Measurements from ENCODE around the gene DCLRE1C. TPM values are rescaled to one million over a fixed set of nuclear protein-coding genes. Genes with fewer than 3 reads are reported as not detected.

Gene DCLRE1C
- total RNA-seq, 2 donors from 2014 or later: 11.5 to 20.8 TPM

GRCh38 chr10:14859043-14859442, 94.9 kb downstream of the DCLRE1C start:
- TF ChIP-seq POLR2A (IDR thresholded peaks at IDR 0.05) (no peak), POLR2AphosphoS5 (IDR thresholded peaks at IDR 0.05) (no peak)
- TF ChIP-seq, protein P1, sequence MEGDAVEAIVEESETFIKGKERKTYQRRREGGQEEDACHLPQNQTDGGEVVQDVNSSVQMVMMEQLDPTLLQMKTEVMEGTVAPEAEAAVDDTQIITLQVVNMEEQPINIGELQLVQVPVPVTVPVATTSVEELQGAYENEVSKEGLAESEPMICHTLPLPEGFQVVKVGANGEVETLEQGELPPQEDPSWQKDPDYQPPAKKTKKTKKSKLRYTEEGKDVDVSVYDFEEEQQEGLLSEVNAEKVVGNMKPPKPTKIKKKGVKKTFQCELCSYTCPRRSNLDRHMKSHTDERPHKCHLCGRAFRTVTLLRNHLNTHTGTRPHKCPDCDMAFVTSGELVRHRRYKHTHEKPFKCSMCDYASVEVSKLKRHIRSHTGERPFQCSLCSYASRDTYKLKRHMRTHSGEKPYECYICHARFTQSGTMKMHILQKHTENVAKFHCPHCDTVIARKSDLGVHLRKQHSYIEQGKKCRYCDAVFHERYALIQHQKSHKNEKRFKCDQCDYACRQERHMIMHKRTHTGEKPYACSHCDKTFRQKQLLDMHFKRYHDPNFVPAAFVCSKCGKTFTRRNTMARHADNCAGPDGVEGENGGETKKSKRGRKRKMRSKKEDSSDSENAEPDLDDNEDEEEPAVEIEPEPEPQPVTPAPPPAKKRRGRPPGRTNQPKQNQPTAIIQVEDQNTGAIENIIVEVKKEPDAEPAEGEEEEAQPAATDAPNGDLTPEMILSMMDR (IDR thresholded peaks at IDR 0.05): no peak
- Histone ChIP-seq H3K27me3 (replicated peaks; ENCODE audit: insufficient read depth) (no peaks in the 10 kb centered on the region), H3K27ac (no peak overlapping the region), H3K36me3 (no peaks in the 10 kb centered on the region), H3K4me1 (replicated peaks) (no peaks in the 10 kb centered on the region), H3K9me3 (no peaks in the 10 kb centered on the region), H3K4me3 (no peak overlapping the region)
- DNase-seq (ENCODE audit: low spot score): no peak
- 84% methylated on average over 5 of the region's 5 CpGs for WGBS
- intact Hi-C loops (cut with DNase I): no loop called here

GRCh38 chr10:14858338-14858960, 95.4 kb downstream of the DCLRE1C start:
- H3K4me3 ChIP-seq: no peak overlapping the region
- H3K27me3 ChIP-seq (replicated peaks; ENCODE audit: insufficient read depth): no peaks in the 10 kb centered on the region
- TF ChIP-seq POLR2A (IDR thresholded peaks at IDR 0.05) (no peak), POLR2AphosphoS5 (IDR thresholded peaks at IDR 0.05) (no peak)
- TF ChIP-seq, protein P1 (IDR thresholded peaks at IDR 0.05): no peak
- WGBS: 91% methylated on average over 6 of the region's 6 CpGs
- H3K9me3 ChIP-seq: no peaks in the 10 kb centered on the region
- no peaks in the 10 kb centered on the region for H3K4me1 ChIP-seq (replicated peaks)
- DNase-seq (ENCODE audit: low spot score): no peak
- H3K27ac ChIP-seq: no peak overlapping the region
- no peaks in the 10 kb centered on the region for H3K36me3 ChIP-seq
- intact Hi-C loops (cut with DNase I): no loop called here

DNA sequence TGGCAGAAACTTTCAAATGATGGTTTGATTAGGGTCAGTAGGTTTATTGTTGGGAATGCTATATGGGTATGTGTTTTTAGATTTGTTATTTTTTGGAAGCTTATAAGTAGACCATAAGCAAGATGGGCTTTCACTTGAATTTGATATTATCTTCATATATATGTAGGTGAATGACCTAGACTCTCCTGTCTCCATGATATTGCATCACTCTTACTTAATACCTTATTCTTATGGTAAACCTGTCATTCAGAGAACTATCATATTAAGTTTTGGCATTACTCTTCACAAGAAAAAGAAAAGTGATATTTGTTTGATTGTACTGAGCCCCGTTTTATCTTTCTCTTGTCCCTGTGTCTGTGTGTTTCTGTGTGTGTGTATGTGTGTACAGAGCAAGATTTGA, 98.4 kb downstream of the DCLRE1C start:
- Histone ChIP-seq H3K4me3 (no peak overlapping the region), H3K9me3 (no peaks in the 10 kb centered on the region), H3K36me3 (no peaks in the 10 kb centered on the region), H3K27me3 (replicated peaks; ENCODE audit: insufficient read depth) (no peaks in the 10 kb centered on the region), H3K4me1 (replicated peaks) (no peaks in the 10 kb centered on the region), H3K27ac (no peak overlapping the region)
- intact Hi-C loops (cut with DNase I): no loop called here
- WGBS: 85% methylated on average over 1 of the region's 1 CpG
- TF ChIP-seq POLR2A (IDR thresholded peaks at IDR 0.05): no peak
- TF ChIP-seq, protein P1 (IDR thresholded peaks at IDR 0.05): no peak
- TF ChIP-seq POLR2AphosphoS5 (IDR thresholded peaks at IDR 0.05): no peak
- DNase-seq (ENCODE audit: low spot score): no peak

DNA sequence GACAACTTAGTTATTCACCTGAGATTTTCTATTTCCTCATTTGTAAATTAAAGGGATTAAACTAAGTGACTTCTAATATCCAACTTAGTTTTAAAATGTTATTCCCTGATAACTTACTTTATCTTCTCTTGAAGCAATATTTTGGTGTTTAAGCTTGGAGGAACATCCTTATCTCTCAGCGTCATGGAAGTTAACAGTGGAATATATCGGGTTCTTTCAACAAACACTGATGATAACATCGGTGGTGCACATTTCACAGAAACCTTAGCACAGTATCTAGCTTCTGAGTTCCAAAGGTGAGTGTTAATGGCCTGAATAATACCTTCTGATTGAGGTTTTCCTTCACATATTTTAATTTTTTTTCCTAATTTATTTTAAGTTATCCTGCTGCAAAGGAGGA, 101.7 kb downstream of the DCLRE1C start:
- Histone ChIP-seq H3K36me3 (no peaks in the 10 kb centered on the region), H3K9me3 (no peaks in the 10 kb centered on the region), H3K4me1 (replicated peaks) (no peaks in the 10 kb centered on the region), H3K27ac (no peak overlapping the region), H3K27me3 (replicated peaks; ENCODE audit: insufficient read depth) (no peaks in the 10 kb centered on the region), H3K4me3 (no peak overlapping the region)
- DNase-seq (ENCODE audit: low spot score): no peak
- intact Hi-C loops (cut with DNase I): no loop called here
- TF ChIP-seq POLR2A (IDR thresholded peaks at IDR 0.05) (no peak), POLR2AphosphoS5 (IDR thresholded peaks at IDR 0.05) (no peak)
- TF ChIP-seq, protein P1 (IDR thresholded peaks at IDR 0.05): no peak
- whole genome bisulfite sequencing: 78% methylated on average over 3 of the region's 3 CpGs

Other genes with a start within 250 kb of the DCLRE1C start
- gene FAM107B, start 179.2 kb downstream of the DCLRE1C start, total RNA-seq: 10 to 100 TPM; 32.9 to 63.9 TPM
- gene CDNF, start 116.1 kb downstream of the DCLRE1C start, total RNA-seq: 10 to 100 TPM; 15.8 to 18.4 TPM
- 10 to 100 TPM in 1 of 2 donors, 1 to 10 TPM in 1; 6.7 to 11.5 TPM for gene HSPA14, start 115.8 kb downstream of the DCLRE1C start, total RNA-seq
- gene MSANTD7, start 115.8 kb downstream of the DCLRE1C start, total RNA-seq: 10 to 100 TPM in 1 of 2 donors, 1 to 10 TPM in 1; 9.5 to 13.3 TPM
- 10 to 100 TPM; 13.2 to 15.3 TPM for gene SUV39H2, start 75.2 kb downstream of the DCLRE1C start, total RNA-seq
- gene MEIG1, start 5.3 kb upstream of the DCLRE1C start, total RNA-seq: 1 to 10 TPM in 1 of 2 donors, not detected in 1; 1.7 TPM
- gene OLAH, start 89.8 kb upstream of the DCLRE1C start, total RNA-seq: 1 to 10 TPM in 1 of 2 donors, not detected in 1; 5.3 TPM
- gene ACBD7, start 134.7 kb upstream of the DCLRE1C start, total RNA-seq: 1 to 10 TPM in 1 of 2 donors, under 1 TPM in 1; 0.91 to 3.5 TPM
- 10 to 100 TPM; 17.5 to 20.9 TPM for gene RPP38, start 143.3 kb upstream of the DCLRE1C start, total RNA-seq
- 10 to 100 TPM; 18.3 to 39.6 TPM for gene NMT2, start 214.6 kb upstream of the DCLRE1C start, total RNA-seq

All from prostate gland (tissue), 2 donors.